C4-2B (cell line): Measurements from ENCODE around the gene TOR1B.

Experiments used
- H3K27ac ChIP-seq: fragments of 450-650 bp; 2 replicates; pipeline ENCODE4 v1.5.1; 2017
- ZFX ChIP-seq: fragments of 450-650 bp; IDR thresholded peaks from 2 replicates; pipeline ENCODE4 v1.6.1; 2017
- TF ChIP-seq, protein P1 (sequence below): fragments of 450-650 bp; conservative IDR thresholded peaks from 2 replicates; pipeline ENCODE4 v1.5.1; 2017; ENCODE audit warnings: mild to moderate bottlenecking

TOR1B gene

DNA sequence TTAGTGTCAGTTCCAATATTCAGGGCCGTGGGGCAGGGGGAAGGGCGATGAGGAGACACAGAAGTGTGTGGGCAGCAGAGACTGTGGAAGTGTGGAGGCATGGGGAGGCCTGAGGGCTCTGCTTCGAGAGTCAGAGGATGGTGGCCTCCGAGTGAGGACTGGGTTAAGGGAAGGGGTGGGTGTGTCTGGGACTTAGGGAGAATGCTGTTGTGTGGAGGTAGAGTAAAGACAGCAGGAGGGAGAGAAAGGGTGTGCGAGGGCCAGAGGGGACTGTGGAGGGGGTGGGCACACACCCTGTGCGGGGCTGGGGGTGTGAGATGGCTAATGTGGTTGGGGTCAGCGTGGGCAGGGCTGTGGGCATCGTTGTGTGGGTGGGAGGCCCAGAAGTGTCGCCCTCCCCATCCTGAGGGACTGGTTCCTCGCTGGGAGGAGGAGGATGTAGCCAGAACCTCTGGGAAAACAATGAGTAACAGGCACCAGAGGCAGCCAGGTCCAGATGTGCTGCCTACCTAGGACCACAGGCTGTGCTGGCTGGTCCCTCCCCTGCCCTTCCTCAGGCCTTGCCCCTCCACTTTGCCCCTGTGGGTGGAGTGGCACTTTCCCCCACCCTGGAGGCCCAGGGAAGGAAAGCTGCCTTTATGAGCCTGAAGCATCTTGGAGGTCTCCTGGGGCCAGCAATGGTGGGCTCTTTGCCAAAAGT is 36.5 kb downstream of the TOR1B start:
- TF ChIP-seq, protein P1, sequence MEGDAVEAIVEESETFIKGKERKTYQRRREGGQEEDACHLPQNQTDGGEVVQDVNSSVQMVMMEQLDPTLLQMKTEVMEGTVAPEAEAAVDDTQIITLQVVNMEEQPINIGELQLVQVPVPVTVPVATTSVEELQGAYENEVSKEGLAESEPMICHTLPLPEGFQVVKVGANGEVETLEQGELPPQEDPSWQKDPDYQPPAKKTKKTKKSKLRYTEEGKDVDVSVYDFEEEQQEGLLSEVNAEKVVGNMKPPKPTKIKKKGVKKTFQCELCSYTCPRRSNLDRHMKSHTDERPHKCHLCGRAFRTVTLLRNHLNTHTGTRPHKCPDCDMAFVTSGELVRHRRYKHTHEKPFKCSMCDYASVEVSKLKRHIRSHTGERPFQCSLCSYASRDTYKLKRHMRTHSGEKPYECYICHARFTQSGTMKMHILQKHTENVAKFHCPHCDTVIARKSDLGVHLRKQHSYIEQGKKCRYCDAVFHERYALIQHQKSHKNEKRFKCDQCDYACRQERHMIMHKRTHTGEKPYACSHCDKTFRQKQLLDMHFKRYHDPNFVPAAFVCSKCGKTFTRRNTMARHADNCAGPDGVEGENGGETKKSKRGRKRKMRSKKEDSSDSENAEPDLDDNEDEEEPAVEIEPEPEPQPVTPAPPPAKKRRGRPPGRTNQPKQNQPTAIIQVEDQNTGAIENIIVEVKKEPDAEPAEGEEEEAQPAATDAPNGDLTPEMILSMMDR: no peak
- no peak for TF ChIP-seq ZFX
- H3K27ac ChIP-seq: no peak overlapping the region

DNA sequence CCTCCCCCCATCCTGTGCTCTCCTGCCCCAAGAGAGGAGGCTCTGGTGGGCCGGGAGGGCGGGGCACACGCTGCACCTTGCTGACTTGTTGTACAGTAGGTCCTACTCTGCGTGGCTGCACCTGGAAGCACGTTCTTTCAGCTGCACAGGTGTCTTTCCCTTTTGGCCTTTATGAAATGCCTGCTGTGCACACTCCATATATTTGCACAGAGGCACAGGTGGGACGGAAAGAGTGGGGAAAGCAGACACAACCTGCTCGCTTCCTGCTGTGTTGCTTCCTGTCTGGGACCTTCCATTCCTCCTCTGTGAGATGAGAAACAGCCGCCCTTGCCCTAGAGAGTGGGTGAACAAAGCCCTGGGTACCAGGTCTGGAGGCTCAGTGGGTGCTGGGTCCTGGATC is 37.0 kb downstream of the TOR1B start:
- TF ChIP-seq, protein P1: no peak
- no peak for TF ChIP-seq ZFX
- H3K27ac ChIP-seq: no peak overlapping the region

GRCh38 chr9:129841071-129841470 is 38.1 kb downstream of the TOR1B start:
- H3K27ac ChIP-seq: no peak overlapping the region
- TF ChIP-seq, protein P1: no peak
- no peak for TF ChIP-seq ZFX

DNA sequence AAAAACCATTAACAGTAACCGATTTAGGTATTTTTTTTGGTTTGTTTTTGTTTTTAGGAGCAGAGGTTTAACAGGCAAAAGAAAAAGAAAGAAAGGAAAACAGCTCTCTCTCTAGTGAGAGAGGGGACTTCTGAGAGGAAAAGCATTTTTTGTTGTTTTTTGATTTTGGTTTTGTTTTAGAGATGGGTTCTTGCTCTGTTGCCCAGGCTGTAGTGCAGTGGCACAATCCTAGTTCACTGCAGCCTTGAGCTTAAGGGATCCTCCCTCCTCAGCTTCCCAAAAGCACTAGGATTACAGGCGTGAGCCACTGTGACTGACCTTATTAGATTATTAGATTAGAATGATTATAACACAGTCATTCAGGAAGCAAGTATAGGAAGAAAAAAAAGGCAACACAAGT is 42.4 kb downstream of the TOR1B start:
- no peak overlapping the region for H3K27ac ChIP-seq
- no peak for TF ChIP-seq ZFX
- TF ChIP-seq, protein P1: no peak

DNA sequence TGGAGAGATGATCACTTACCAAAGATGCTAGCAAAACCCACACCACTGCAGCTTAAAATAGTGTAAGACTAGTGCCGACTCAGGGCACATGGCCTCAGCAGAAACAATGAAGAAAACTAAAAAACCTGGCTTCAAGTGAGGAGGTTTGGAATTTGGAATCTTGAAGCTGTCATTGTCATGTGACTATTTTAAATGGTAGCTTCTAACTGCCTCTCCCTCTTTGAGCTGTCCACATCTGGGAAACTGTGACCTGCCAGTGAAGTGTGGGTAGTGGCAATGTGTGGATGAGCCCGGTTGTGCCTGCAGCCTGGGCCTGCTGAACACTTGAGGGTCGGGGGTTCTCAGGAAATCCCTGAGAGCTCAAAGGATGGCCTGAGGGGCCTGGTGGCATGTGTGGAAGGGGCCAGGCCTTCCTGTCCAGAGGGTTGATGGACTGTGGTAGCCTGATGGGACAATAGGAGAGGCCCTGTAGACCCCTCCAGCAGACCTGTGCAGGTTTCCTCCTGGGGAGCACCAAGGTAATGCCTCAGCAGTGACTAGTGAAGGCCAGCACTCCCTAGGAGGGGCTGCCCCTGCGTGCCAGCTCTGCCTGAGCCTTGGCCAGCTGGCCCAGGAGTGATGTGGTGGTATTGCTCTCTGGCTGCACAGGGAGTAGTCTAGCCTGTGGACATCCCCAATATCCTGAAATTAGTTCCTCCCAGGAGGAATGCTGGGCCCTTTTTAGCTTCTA is 45.9 kb downstream of the TOR1B start:
- no peak for TF ChIP-seq ZFX
- TF ChIP-seq, protein P1: no peak
- no peak overlapping the region for H3K27ac ChIP-seq

DNA sequence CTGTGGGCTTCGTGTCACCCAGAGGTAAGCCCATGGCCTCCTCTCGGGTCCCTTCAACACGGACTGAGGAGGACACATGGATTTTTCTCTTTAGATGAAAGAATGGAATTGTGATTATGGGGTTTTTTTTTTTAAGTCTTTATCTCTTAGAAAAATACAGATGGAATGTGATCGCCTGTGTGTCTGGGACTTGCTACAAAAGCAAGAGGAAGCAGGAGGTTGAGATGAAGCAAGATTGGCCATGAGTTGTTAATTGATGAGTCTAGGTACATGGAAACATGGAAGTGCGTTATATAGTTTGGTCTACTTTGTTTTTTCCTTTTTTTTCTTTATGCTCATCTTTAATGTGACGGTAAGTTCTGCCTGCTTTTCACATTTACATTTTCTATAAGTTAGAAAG is 46.9 kb downstream of the TOR1B start:
- H3K27ac ChIP-seq: no peak overlapping the region
- no peak for TF ChIP-seq ZFX
- TF ChIP-seq, protein P1: no peak

GRCh38 chr9:129850821-129851550 is 48.0 kb downstream of the TOR1B start:
- no peak overlapping the region for H3K27ac ChIP-seq
- no peak for TF ChIP-seq ZFX
- TF ChIP-seq, protein P1: no peak
